Measurements from ENCODE around the gene BACH2. TPM values are rescaled to one million over a fixed set of nuclear protein-coding genes. Genes with fewer than 3 reads are reported as not detected.

Gene BACH2
- total and polyA plus RNA-seq, 10 of the 15 experiments (the other 5 are each of a cell fraction or from before 2014, with no cell fraction given): 0.03 to 0.28 (median 0.04) TPM; not detected in 3

DNA sequence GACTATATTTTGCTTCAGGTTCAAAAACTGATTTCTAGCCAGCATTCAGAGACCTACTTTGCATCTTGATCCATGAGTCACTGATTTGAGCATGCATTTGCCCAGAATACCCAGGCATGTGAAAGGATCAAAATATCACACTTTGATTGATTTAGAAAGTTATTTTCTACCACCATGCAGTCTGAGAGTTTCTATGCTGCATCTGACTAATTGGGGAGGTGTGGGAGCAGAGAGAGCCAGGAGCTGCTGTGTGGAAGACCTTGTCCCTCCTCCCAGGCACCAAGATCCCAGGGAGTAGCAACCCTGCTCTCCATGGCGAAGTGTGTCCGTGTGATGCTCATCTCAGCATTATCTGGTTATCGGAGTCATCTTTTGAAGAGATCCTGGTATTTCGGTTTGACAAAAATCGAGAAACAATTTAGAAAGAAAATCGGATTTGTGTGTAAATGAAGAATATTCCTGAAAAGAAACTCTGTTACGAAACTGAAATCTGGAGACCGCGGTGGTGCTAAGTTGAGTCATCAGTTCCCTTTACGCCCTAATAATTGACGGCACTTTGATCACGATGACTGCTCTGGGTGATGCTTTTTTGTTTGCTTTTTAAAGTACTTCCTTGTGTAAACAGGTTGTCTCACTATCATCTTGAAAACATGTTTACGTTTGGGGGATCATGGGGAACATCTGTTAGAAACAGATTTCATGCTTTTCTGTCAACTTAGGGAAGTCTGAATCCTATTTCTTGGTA lies 193.4 kb downstream of the BACH2 start (continued):
- TF ChIP-seq BHLHE40 (IDR thresholded peaks at IDR 0.05; ENCODE audit: borderline replicate concordance in 1 of 2, low read depth in 2 of 2, low read length in 1 of 2) (no peak; a peak in 1 of 4 replicates), SMARCA5 (IDR thresholded peaks at IDR 0.05) (no peak), HSF1 (IDR thresholded peaks at IDR 0.05; ENCODE audit: low read depth, low read length) (no peak), MXI1 (IDR thresholded peaks at IDR 0.05; ENCODE audit: low read depth, low read length) (0 out of 2 replicates have a peak, but pooled peaks have one; percentile 27), ZNF274 (IDR thresholded peaks at IDR 0.05; ENCODE audit: insufficient read depth, insufficient read length) (no peak), ZBTB11 (CRISPR knock-in tag; IDR thresholded peaks at IDR 0.05) (no peak), MEF2A (IDR thresholded peaks at IDR 0.05; ENCODE audit: insufficient read depth, low read depth, low read length) (peak; percentile 44; the same call in 1 of the 2 replicates), POLR2A (IDR thresholded peaks at IDR 0.05; ENCODE audit: low read depth, low read length) (no peak), IKZF1 (conservative IDR thresholded peaks at IDR 0.05) (peak; percentile 79), ASH2L (IDR thresholded peaks at IDR 0.05; ENCODE audit: borderline replicate concordance, low read depth) (no peak), STAT1 (conservative IDR thresholded peaks at IDR 0.05) (no peak), ZNF217 (IDR thresholded peaks at IDR 0.05) (no peak), MEF2B (IDR thresholded peaks at IDR 0.05; ENCODE audit: partially characterized antibody, poor library complexity, severe bottlenecking) (peak; percentile 54), SREBF1 (IDR thresholded peaks at IDR 0.05; ENCODE audit: low read length) (no peak), HCFC1 (IDR thresholded peaks at IDR 0.05; ENCODE audit: low read length) (no peak), POU2F2 (IDR thresholded peaks at IDR 0.05; ENCODE audit: borderline replicate concordance, low read depth, low read length) (no peak), MTA3 (IDR thresholded peaks at IDR 0.05; ENCODE audit: borderline replicate concordance, low read length) (peak; percentile 86; the same call in 1 of the 2 replicates), CEBPB (IDR thresholded peaks at IDR 0.05; ENCODE audit: borderline replicate concordance in 1 of 2, low read depth in 2 of 2, low read length in 2 of 2) (0 out of 4 replicates have a peak, but pooled peaks of 1 of the 2 experiments have one; percentile 57), RB1 (IDR thresholded peaks at IDR 0.05; ENCODE audit: borderline replicate concordance) (no peak), TAF1 (IDR thresholded peaks at IDR 0.05; ENCODE audit: borderline replicate concordance, low read depth, low read length) (no peak), NR2F1 (conservative IDR thresholded peaks at IDR 0.05) (no peak)
- TF ChIP-seq, protein P1, sequence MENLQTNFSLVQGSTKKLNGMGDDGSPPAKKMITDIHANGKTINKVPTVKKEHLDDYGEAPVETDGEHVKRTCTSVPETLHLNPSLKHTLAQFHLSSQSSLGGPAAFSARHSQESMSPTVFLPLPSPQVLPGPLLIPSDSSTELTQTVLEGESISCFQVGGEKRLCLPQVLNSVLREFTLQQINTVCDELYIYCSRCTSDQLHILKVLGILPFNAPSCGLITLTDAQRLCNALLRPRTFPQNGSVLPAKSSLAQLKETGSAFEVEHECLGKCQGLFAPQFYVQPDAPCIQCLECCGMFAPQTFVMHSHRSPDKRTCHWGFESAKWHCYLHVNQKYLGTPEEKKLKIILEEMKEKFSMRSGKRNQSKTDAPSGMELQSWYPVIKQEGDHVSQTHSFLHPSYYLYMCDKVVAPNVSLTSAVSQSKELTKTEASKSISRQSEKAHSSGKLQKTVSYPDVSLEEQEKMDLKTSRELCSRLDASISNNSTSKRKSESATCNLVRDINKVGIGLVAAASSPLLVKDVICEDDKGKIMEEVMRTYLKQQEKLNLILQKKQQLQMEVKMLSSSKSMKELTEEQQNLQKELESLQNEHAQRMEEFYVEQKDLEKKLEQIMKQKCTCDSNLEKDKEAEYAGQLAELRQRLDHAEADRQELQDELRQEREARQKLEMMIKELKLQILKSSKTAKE (IDR thresholded peaks at IDR 0.05; ENCODE audit: low read depth, poor library complexity, severe bottlenecking): no peak
- TF ChIP-seq, protein P2, sequence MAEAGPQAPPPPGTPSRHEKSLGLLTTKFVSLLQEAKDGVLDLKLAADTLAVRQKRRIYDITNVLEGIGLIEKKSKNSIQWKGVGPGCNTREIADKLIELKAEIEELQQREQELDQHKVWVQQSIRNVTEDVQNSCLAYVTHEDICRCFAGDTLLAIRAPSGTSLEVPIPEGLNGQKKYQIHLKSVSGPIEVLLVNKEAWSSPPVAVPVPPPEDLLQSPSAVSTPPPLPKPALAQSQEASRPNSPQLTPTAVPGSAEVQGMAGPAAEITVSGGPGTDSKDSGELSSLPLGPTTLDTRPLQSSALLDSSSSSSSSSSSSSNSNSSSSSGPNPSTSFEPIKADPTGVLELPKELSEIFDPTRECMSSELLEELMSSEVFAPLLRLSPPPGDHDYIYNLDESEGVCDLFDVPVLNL (IDR thresholded peaks at IDR 0.05; ENCODE audit: low read depth, low read length): no peak
